ENCODE measurements around the gene CCT6B. TPM values are rescaled to one million over a fixed set of nuclear protein-coding genes. Genes with fewer than 3 reads are reported as not detected.

CCT6B gene
- total and polyA plus RNA-seq, 9 of the 15 experiments (the other 6 are each of a cell fraction or from before 2014, with no cell fraction given): 0.25 to 0.91 (median 0.58) TPM

DNA sequence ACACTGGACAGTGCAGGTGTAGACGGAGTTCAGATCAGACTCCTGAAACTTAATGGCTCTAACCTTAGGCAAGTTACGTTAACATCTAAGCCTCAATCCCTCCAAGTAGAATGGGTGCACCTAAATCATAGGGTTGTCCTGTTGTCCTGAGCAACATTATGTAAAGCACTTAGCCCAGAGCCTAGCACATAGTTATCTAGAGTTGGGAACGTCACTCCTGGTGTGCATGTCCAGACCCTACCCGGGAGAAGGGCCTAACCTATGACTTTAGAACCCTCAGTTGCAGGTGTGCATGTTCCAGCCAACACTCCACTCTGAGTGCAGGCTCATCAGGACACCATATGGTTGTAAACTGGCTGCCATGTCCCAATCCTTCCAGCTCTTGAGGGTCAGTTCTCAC lies 45.1 kb upstream of the CCT6B start:
- no peak for FAIRE-seq
- CTCF ChIA-PET (ENCODE audit: low intra/inter-chr PET ratio): no interaction called here

More for the DNA sequence above, 45.1 kb upstream of the CCT6B start:
- DNase-seq (ENCODE audit: extremely low read depth in 1 of 4, low spot score in 3 of 4): no peak
- Histone ChIP-seq H3K9me1 (ENCODE audit: control insufficient read depth, insufficient read depth, low read length) (no peaks in the 10 kb centered on the region), H2AFZ (ENCODE audit: low read depth, low read length) (no peak overlapping the region), H3K9ac (ENCODE audit: insufficient read depth in 1 of 2, low read depth in 2 of 2, low read length in 2 of 2) (no peak overlapping the region), H3K36me3 (ENCODE audit: control insufficient read depth, insufficient read depth, low read length) (peaks cover 78% of the 10 kb centered on the region), H4K20me1 (replicated peaks; ENCODE audit: control insufficient read depth, insufficient read depth, low read length) (no peaks in the 10 kb centered on the region), H3K9me3 (replicated peaks; ENCODE audit: control insufficient read depth, insufficient read depth, low read depth, low read length) (no peaks in the 10 kb centered on the region), H3K4me3 (no peak overlapping the region), H3K27ac (ENCODE audit: extremely low read depth, low read depth, low read length) (no peak overlapping the region), H3K27me3 (ENCODE audit: control insufficient read depth in 2 of 2, insufficient read depth in 2 of 2, low read length in 2 of 2) (no peaks in the 10 kb centered on the region), H3K79me2 (ENCODE audit: control insufficient read depth, insufficient read depth, low read length) (no peaks in the 10 kb centered on the region), H3K4me1 (replicated peaks in 1 of 2; ENCODE audit: control insufficient read depth in 2 of 2, insufficient read depth in 2 of 2, low read length in 2 of 2) (peaks cover 0 to 3% of the 10 kb centered on the region in 2 experiments; a peak in 1 of 5 replicates), H3K4me2 (ENCODE audit: insufficient read depth, low read length) (no peak overlapping the region)
- no TSS peak for BruUV-seq (replicated peaks)
- intact Hi-C loops (cut with micrococcal nuclease) (no loop called here), in situ Hi-C loops (cut with MboI) (no loop called here)
- TF ChIP-seq POLR2A (conservative IDR thresholded peaks at IDR 0.05): peak; percentile 35; the same call in 1 of the 2 replicates
- TF ChIP-seq HMBOX1 (IDR thresholded peaks at IDR 0.05): no peak
- TF ChIP-seq, protein P1, sequence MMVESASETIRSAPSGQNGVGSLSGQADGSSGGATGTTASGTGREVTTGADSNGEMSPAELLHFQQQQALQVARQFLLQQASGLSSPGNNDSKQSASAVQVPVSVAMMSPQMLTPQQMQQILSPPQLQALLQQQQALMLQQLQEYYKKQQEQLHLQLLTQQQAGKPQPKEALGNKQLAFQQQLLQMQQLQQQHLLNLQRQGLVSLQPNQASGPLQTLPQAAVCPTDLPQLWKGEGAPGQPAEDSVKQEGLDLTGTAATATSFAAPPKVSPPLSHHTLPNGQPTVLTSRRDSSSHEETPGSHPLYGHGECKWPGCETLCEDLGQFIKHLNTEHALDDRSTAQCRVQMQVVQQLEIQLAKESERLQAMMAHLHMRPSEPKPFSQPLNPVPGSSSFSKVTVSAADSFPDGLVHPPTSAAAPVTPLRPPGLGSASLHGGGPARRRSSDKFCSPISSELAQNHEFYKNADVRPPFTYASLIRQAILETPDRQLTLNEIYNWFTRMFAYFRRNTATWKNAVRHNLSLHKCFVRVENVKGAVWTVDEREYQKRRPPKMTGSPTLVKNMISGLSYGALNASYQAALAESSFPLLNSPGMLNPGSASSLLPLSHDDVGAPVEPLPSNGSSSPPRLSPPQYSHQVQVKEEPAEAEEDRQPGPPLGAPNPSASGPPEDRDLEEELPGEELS (CRISPR knock-in tag; IDR thresholded peaks at IDR 0.05; ENCODE audit: borderline replicate concordance): no peak
- TF ChIP-seq HCFC1 (IDR thresholded peaks at IDR 0.05; ENCODE audit: low read depth, low read length): no peak
- peak; percentile 24 for ATAC-seq
- POLR2A ChIA-PET: interaction anchor here (0.6 to 1.2 kb wide), 4 partner anchors 10 to 124 kb away, joined by 3 to 5 read pairs (median 3); no protein-coding TSS in a partner anchor
- 62% methylated on average over 3 of the region's 4 CpGs for WGBS (ENCODE audit: insufficient coverage, low coverage, missing lambda C conversion rate)
